ENCODE measurements around the gene PPT2. TPM values are rescaled to one million over a fixed set of nuclear protein-coding genes. Genes with fewer than 3 reads are reported as not detected.
"Not testable (repeated sequence)": the region's sequence is repeated elsewhere in the genome, so short reads cannot be mapped to it uniquely, and the experiment has no call there.

Gene PPT2
- total RNA-seq, 6 experiments from 2014 or later = 6.4 to 16.0 (median 8.9) TPM

- intact Hi-C loops (cut with DNase I) = no loop called here
- Histone ChIP-seq H3K9me3 (no peaks in the 10 kb centered on the region), H3K4me1 (peaks cover 0 to 10% (median 4%) of the 10 kb centered on the region in 4 donors), H3K36me3 (no peaks in the 10 kb centered on the region), H3K4me3 (no peak overlapping the region), H3K27me3 (no peaks in the 10 kb centered on the region), H3K27ac (no peak overlapping the region)
- ATAC-seq (no peak), DNase-seq (no peak)
- 84% methylated on average over 4 of the region's 4 CpGs for WGBS (ENCODE audit: insufficient coverage, low coverage, low lambda C conversion rate, missing lambda C conversion rate)
- TF ChIP-seq CTCF (IDR thresholded peaks at IDR 0.05) = no peak
Measured at GRCh38 chr6:32133786-32134185, 20.2 kb upstream of the PPT2 start.

DNA sequence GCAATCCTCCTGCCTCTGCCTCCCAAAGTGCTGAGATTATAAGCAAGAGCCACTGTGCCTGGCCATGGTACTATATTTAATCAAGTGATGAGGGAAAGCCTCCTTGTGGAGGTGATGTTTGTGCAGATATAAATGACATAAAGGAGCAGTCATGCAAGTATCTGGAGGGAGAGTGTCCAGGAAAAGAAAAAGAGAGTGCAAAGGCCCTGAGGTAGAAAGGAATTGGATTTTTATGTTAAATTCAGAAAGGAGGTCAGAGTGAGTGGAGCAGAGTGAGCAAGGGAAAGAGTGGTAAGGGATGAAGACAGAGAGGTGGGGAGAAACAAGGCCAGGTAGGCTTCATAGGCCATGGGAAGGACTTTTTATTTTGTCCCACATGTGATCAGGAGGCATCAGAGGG is 16.5 kb upstream of the PPT2 start:
- H3K4me3 ChIP-seq = no peak overlapping the region
- no peaks in the 10 kb centered on the region for H3K27me3 ChIP-seq
- DNase-seq (no peak), ATAC-seq (no peak)
- TF ChIP-seq POLR2A (IDR thresholded peaks at IDR 0.05) = no peak
- no peak for TF ChIP-seq CTCF (IDR thresholded peaks at IDR 0.05)
- intact Hi-C loops (cut with DNase I) = no loop called here
- H3K36me3 ChIP-seq = no peaks in the 10 kb centered on the region
- peaks cover 0 to 9% (median 0%) of the 10 kb centered on the region in 4 donors for H3K4me1 ChIP-seq
- H3K27ac ChIP-seq = no peak overlapping the region
- H3K9me3 ChIP-seq = no peaks in the 10 kb centered on the region

DNA sequence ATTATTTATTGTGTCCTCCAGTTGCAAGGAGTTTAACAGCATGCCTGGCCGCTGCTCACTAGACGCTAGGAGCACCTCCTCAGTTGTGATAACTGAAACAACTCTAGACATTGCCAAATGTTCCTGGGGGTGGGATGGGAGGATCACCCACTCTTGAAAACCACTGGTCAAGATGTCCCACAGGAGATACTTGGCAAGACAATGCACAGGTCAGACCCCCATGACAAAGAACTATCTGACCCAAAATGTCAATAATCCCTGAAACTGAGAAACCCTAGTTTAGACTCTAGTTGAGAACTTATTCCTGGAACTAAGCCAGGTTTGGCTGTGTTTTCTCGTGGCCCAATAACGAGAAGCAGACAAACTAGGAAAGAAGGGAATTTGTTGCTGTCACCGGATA is 14.4 kb upstream of the PPT2 start:
- Histone ChIP-seq H3K4me1 (peaks cover 0 to 9% (median 0%) of the 10 kb centered on the region in 4 donors), H3K27ac (no peak overlapping the region), H3K36me3 (no peaks in the 10 kb centered on the region), H3K9me3 (no peaks in the 10 kb centered on the region), H3K4me3 (no peak overlapping the region), H3K27me3 (no peaks in the 10 kb centered on the region)
- ATAC-seq (no peak), DNase-seq (no peak)
- 52% methylated on average over 4 of the region's 5 CpGs for WGBS (ENCODE audit: insufficient coverage, low coverage, low lambda C conversion rate, missing lambda C conversion rate)
- TF ChIP-seq POLR2A (IDR thresholded peaks at IDR 0.05) = no peak
- no peak for TF ChIP-seq CTCF (IDR thresholded peaks at IDR 0.05)
- intact Hi-C loops (cut with DNase I) = no loop called here

- intact Hi-C loops (cut with DNase I) = no loop called here
- peak in 2 of 4 donors; percentile 45 to 65 for ATAC-seq
Measured at GRCh38 chr6:32140420-32141046, 13.4 kb upstream of the PPT2 start.

DNA sequence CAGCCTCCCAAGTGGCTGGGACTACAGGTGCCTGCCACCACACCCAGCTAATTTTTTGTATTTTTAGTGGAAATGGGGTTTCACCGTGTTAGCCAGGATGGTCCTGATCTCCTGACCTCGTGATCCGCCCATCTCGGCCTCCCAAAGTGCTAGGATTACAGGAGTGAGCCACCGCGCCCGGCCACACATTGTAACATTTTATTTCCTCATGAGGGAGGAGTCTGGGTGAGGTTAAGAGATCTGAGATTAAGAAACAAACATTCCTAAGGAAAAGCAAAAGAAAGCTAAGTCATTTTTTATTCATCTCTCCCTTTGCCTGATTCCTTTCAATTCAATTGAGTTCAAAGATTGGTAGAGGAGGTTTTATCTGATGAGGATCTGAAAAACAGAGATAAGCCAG is 9.7 kb upstream of the PPT2 start:
- H3K4me3 ChIP-seq; H3K36me3 ChIP-seq; H3K27me3 ChIP-seq; H3K27ac ChIP-seq; H3K4me1 ChIP-seq; ATAC-seq; intact Hi-C loops (cut with DNase I); H3K9me3 ChIP-seq; DNase-seq: not testable (repeated sequence)
- WGBS (ENCODE audit: insufficient coverage, low coverage, low lambda C conversion rate, missing lambda C conversion rate) = 80% methylated on average over 7 of the region's 7 CpGs

More at GRCh38 chr6:32140420-32141046, 13.4 kb upstream of the PPT2 start:
- DNase-seq = no peak
- H3K27me3 ChIP-seq = no peaks in the 10 kb centered on the region
- 81% methylated on average over 5 of the region's 5 CpGs for WGBS (ENCODE audit: insufficient coverage, low coverage, low lambda C conversion rate, missing lambda C conversion rate)
- TF ChIP-seq CTCF (IDR thresholded peaks at IDR 0.05) (no peak), POLR2A (IDR thresholded peaks at IDR 0.05) (no peak)
- H3K9me3 ChIP-seq = no peaks in the 10 kb centered on the region
- no peaks in the 10 kb centered on the region for H3K36me3 ChIP-seq
- peak overlapping the region in 1 of 3 donors; percentile 0 for H3K27ac ChIP-seq
- H3K4me1 ChIP-seq = peaks cover 0 to 9% (median 0%) of the 10 kb centered on the region in 4 donors
- no peak overlapping the region for H3K4me3 ChIP-seq

Data from right lobe of liver (tissue), 6 donors.